AG08396 (cell line): ENCODE data around the gene MCC.

ENCODE experiments used
- DNase-seq: peaks from one replicate; pipeline ENCODE4 v3.0.0; 2012; ENCODE audit warnings: low spot score, mixed read lengths

MCC gene

DNA sequence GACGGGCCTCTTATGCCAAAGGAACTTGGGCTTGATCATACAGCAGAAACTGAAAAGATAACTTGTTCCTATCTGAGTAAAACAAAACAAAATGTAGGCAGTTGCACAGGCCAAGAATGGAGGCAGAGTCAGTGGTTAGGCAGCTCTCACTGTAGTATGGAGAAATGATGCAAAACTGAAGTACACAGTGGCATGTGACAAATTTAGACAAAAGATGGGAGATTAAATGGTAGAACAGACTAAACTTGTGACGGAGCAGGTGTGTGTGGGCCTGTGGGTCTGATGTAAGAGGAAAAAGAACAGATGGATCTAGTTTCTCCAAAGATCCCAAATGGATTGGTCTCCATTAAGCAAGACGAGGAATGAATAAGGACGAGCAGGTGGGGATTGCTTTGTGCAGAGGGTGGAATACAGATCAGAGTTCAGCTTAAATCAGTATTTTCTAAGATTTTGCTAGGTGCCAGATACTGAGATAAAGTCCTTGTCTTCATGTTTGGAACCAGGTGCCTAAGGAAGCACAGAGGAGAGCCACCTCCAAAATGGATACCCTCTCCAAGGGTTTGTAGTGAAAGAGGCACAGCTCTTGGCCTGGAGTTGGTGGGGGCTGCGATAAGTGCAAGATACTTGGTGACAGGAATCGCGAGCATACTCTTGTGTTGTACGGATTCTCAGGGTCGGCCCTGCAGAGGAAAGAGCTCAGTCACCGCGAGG is 512.4 kb downstream of the MCC start:
- DNase-seq, result no peak

GRCh38 chr5:112974901-112975300 is 513.4 kb downstream of the MCC start:
- no peak for DNase-seq

DNA sequence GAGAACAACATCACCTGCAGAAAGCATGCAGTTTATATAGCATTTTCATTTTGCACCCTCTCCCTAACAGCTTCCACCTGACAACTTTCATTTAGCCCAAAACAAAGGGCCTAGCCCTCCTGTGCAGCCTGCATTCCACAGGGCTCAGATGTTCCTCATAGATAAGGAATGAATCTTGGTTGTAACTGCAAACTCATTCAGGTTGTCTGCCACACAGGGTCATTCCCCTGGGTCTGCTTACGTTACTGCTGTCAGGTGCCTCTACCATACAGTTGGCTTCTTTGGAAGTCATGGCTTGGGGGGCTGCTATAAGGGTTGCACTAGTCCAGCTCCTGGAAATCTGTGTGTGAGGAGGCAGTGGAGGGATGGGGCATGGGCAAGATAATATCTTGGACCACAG is 514.3 kb downstream of the MCC start:
- DNase-seq, result no peak

- no peak for DNase-seq
Observed at GRCh38 chr5:112973036-112973435, 515.2 kb downstream of the MCC start.
